Stimulated activated CD8-positive, alpha-beta memory T cell treated with anti-CD3 and anti-CD28 coated beads, Interleukin-12 subunit alpha, Interleukin-12 subunit beta, amount 100 ng/mL, for 24 hours (primary cell): Measurements from ENCODE around the gene IFT22.
"Not testable (repeated sequence)": the region's sequence is repeated elsewhere in the genome, so short reads cannot be mapped to it uniquely, and the experiment has no call there.

Experiments used
- DNase-seq: peaks from one replicate; pipeline ENCODE4 v3.0.0-alpha.2; 2020; ENCODE audit errors: extremely low read depth

IFT22 gene

DNA sequence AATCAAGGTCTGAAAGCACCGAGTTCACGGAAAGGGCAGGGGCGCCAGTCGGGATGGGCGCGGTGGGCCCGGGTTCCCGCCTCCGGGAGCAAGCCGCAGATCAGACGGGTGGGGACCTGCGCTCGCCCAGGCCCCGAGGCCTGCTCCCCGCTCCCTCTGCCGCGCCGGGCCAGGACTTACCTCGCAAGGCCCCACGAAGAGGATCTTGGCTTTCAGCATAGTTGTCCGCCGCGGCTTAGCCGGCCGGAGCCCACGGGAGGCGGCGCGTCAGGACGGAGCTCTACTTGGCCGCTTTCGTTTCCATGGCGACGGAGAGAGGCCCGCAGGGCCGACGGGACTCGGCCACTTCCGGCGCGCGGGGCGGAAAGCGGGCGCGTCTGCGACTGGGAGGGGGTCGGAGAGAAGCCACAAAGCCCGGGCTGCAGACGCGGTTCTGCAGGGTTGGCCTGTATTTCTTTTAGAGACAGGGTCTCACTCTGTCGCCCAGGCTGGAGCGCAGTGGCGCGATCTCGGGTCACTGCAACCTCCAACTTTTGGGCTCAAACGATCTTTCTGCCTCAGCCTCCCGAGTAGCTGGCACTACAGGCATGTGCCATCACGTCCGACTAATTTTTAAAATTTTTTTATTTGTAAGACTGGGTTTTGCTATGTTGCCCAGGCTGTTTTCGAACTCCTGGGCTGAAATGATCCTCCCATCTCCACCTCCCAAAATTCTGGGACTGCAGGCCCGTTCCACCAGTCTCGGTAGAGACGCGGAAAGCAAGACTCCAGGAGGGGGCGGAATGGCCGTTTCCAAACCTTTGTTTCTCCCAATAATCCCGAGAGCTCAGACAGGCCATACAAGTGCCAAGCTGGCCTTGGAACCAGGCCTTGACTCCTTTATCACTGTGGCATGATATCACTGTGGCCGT lies at the start of gene IFT22:
Gene IFT22 (minus strand): TSS at position 322 of the 911 bp plus-strand sequence. CDS start 103 bp downstream, at position 219.
- peak; percentile 73 for DNase-seq

DNA sequence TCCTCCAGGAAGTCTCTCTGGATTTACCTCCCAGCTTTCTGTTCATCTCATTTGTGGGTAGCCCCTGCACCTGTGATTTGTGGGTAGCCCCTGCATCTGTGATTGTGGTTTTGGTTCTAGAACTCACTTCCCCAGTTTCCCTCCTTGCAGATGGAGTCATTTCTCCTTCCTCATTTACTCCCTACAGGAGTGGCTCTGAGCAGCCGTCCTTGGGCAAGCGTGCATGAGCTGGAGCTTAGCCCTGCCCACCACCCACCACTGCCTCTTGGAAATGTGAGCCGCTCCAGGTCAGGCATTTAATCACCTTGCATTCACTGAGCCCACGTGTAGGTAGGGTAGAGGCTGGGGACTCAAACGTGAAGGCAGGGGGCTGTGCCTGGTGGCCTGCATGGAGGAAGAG lies 49.2 kb upstream of the IFT22 start:
- DNase-seq: no peak

DNA sequence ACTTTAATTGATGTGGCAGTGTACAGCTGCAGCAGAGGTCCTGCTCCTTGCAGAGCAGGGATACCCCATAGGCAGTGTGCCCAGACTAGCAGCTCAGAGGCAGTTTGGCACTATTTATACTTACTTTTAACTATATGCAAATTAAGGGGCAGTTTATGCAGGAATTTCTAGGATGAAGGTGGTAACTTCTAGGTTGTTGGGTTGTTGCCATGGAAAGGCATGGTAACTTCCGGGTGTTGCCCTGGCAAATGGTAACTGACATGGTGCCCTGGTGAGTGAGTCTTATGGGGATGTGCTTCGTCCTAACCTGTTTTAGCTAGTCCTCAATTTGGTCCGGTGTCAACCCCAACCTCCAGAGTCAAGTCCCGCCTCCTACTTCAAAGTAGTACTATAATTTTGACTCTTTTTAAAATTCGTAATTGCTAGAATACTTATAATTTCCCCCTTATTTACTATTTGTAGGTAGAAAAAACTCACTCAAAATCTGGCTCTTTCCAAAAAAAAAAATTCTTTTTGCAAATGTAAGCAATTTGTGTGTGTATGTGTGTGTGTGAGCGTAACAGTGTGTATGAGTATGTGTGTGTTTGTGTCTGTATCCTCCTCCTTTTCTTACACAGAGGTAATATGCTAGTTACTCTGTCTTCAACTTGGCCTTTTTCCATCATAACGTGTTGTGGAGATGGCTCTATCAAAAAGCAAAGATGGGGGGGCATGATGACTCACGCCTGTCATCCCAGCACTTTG lies 47.0 kb upstream of the IFT22 start:
- DNase-seq: no peak

DNA sequence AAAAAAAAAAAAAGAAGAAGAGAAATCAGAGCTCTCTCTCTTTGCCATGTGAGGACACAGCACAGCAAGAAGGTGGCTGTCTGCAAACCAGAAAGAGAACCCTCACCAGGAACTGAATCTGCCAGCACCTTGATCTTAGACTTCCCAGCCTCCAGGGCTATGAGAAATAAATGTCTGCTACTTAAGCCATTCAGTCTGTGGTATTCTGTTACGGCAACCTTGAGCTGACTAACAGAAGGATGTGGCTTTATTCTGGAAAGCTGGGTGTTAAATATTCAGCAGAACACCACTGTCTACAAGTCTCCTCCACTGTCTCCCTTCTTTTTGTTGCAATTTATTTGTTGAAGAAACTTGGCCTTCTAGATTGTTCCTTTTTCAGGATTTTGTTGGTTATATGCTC lies 46.1 kb upstream of the IFT22 start:
- DNase-seq: no peak

DNA sequence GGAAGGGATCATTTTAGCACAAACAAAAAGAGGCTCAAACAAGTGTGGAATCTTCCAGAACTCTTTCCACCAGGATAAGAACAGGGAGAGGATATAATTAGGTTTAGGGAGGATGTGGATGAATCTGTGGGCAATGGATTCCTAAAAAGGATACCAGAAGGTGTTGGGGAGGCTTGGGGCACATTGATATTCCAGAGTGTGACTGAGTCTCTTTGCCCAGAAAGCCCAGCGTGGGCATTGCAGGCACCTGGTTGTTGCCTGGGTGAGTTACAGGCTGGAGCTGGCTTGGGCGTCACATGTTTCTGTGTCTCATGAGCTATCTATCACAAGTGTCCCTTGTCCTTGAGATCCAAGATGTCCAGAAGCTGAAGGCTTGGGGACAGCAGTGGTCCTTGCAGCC lies 44.3 kb upstream of the IFT22 start:
- no peak for DNase-seq

DNA sequence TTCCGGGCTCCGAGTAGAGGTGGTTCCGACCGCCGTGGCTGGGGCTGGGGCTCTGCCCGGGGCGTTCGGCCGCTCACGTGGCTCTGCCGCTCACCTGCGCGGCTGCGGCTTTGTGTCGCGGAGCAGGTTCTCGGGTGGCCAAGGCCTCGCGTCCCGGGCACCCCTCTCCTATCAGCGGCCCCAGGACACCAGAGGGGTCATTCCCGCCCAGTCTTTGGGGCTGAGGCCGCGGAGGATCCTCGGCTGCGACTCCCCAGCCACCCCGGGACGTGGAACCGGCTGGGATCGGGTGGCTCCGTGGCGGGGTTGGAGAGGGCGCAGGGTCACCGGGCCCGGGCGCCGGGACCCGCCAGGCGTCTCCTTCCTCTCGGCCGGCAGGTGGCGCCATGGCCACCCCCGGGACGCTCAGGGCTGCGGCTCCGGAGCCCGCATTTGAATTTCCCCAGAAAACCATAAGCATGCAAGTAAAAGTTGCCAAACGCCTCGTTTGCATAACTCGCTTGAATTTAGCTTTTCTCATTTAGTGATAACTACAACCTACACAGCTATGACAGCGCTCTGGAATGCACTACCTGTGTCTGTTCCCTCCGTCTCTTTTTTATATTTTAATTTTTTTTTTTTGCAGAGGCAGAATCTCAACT lies 42.2 kb upstream of the IFT22 start:
- peak; percentile 19 for DNase-seq

DNA sequence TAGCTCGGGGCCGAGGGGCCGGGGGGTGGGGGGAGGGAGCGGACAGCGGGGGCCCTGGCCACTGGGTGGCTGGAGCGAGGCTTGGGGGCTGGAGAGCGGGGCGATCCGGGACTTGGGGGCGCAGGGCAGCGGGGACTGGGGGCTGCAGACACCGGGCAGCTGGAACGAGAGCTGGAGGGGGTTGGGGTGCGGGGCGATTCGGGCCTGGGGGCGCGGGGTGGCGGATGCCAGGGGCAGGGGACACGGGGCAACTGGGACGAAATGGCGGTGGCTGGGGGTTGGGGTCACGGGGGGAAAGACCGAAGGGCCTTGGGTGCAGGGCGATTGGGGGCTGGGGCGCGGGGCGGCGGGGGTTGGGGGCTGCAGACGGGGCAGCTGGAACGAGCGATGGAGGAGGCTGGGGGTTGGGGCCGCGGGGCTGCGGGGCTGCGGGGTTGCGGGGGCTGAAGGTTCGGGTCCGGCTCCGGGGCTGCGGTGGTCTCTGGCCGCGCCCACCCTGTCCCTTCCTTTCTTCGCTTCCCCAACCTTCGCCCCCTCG lies 41.7 kb upstream of the IFT22 start:
- no peak for DNase-seq

DNA sequence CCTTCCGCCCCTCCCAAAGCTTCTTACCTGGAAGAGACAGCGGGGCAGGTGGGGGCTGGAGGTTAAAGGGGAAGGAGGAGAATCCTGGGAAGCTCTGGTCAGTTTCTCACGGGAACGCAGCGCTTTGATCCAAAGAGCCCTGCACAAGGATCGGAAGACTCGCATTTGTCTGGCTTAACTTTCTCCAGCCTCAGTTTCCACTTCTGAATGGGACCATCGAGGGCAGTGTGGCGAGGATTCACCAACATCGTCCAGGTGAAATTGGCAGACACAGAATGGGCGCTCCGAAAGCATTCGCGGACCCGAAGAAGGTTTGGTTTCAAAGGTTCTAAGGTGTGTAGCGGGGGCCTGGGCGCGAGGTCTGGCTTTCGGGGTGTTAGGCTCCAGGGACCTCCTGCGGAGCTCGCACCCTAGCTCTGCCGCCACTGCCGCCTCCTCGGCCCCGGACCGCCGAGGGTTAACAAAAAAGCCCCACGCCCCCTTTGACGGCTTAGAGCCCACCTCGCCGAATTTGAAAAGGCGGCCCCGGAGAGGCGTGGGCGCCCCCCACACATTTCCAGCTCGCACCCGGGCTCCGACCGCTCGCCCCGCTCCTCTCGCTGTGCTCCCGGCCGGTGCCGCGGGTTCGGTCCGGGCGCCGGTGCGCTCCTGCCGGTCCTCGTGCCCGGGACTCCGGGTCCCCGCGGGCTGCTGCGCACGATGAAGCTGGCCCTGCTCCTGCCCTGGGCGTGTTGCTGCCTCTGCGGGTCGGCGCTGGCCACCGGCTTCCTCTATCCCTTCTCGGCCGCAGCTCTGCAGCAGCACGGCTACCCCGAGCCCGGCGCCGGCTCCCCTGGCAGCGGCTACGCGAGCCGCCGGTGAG lies 41.0 kb upstream of the IFT22 start, which contains the start of gene COL26A1:
Gene COL26A1 (plus strand): TSS at position 542 of the 862 bp plus-strand sequence. CDS start 158 bp downstream, at position 700.
- no peak for DNase-seq

DNA sequence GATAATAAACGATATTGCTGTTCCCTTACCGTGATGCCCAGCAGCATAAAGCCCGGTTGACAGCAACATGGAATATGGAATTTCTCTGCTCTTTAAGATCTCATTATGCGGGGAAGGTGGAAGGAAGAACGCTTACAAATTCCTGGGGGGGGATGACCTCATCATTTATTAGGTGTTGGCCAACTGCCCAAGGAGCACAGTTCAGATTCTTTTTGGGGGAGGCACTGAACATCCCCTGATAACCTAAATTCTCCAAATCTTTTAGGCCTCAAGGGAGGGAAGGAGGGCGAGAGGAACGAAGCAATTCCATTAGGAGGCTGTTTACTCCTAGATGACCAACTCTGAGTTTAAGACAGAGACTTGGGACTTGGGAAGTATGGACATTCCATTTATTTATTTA lies 35.8 kb upstream of the IFT22 start:
- DNase-seq: no peak

DNA sequence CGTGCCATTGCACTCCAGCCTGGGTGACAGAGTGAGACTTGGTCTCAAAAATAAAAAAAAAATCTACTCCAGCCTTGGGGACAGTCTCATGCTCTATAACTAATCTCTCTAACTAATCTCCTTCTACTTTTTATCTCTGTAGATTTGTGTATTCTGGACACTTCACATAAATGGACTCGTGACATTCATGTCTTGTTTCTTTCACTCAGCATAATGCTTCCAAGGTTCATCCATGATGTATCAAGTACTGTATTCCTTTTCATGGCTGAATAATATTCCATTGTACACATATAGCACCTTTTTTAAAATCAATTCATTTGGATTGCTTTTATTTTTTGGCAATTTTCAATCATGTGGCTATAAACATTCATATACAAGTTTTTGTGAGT lies 31.3 kb upstream of the IFT22 start:
- no peak for DNase-seq

DNA sequence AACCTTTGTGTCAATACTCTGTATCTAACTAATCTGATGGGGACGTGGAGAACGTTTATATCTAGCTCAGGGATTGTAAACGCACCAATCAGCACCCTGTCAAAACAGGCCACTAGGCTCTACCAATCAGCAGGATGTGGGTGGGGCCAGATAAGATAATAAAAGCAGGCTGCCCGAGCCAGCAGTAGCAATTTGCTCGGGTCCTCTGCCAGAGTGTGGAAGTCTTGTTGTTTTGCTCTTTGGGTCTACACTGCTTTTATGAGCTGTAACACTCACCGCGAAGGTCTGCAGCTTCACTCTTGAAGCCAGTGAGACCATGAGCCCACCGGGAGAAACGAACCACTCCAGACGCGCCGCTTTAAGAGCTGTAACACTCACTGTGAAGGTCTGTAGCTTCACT lies 27.7 kb upstream of the IFT22 start:
- not testable (repeated sequence) for DNase-seq

DNA sequence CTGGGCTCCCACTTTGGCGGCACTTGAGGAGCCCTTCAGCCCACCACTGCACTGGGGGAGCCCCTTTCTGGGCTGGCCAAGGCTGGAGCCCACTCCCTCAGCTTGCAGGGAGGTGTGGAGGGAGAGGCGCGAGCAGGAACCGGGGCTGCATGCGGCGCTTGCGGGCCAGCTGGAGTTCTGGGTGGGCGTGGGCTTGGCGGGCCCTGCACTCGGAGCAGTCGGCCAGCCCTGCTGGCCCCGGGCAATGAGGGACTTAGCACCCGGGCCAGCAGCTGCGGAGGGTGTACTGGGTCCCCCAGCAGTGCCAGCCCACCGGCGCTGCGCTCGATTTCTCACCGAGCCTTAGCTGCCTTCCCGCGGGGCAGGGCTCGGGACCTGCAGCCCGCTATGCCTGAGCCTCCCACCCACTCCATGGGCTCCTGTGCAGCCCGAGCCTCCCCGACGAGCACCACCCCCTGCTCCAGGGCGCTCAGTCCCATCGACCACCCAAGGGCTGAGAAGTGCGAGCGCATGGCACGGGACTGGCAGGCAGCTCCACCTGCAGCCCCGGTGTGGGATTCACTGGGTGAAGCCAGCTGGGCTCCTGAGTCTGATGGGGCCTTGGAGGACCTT lies 26.9 kb upstream of the IFT22 start:
- not testable (repeated sequence) for DNase-seq

DNA sequence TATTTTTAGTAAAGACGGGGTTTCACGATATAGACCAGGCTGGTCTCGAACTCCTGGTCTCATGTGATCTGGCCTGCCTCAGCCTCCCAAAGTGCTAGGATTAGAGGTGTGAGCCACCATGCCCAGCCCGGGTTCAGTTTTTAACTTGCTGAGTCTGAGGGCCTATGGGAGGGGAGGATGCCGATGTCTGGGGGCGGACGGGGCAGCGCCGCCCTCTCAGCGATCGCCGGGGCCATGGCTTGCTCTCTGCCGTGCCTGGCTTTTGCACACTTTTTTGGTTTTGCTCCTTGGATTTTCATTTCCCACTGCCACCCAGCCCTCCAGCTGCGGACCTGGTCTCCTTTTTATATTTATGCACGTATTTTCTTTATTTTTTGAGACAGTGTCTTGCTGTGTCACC lies 25.9 kb upstream of the IFT22 start:
- no peak for DNase-seq

DNA sequence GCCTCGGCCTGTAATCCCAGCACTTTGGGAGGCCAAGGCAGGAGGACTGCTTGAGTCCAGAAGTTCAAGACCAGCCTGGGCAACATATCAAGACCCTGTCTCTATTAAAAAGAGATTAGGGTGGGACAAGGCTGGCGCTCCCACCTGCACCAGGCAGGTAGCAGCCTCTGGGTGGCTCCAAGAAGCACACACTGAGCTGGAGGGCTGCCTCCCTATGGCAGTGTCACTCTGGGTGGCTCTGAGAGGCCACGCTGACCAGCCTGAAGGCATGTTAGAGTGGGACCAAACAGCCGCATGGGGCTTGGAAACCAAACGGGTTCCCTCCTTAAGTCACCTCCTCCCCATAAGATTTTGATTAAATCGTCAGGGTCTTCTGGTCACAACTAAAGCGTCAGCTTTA lies 21.3 kb upstream of the IFT22 start:
- no peak for DNase-seq

DNA sequence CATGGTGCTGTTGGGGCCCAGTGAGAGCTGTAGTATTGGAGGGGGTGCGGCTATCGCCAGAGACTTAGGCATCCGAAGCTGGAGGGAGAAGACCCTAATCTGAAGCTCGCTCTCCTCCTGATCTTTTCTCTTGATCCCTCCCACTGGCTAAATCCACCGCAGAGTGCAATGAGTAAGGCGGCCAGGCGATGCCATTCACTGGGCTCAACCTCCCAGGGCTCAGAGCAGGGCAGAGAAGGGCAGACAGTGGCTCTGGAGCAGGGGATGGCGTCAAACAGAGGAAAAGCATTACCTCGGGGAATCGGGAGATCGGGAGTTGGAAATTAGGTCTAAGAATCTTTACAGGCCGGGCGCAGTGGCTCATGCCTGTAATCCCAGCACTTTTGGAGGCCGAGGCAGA lies 18.8 kb upstream of the IFT22 start:
- DNase-seq: no peak

DNA sequence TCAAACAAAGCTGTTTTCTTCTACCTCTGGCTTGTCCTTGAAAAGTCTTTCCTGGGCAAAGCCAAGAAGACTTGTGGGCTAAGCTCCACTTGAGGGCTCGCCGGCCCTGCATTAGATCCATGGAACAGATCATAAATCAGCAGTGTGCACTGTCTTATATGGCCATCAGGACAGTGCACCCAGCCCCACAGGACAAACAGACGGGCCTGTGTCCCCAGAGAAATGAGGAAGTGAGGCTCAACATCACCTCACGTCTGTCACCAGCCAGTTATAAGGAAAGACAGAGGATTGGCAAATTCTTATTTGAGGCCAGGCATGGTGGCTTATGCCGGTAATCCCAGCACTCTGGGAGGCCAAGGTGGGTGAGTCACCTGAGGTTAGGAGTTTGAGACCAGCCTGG lies 12.3 kb upstream of the IFT22 start:
- no peak for DNase-seq

DNA sequence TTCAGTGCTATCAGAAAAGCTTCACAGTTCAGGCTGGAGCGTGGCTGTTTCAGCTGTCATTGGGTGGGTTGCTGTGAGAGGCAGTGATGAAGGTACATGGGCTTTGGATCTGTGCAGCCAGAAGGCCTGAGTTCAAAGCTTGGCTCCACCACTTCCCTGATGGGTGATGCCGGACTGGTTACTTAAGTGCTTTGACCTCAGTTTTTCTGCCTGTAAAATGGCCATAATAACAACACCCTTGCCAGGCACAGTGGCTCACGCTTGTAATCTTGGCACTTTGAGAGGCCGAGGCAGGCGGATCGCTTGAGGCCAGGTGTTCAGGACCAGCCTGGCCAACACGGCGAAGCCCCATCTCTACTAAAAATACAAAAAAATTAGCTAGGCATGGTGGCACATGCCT lies 10.4 kb upstream of the IFT22 start:
- DNase-seq: no peak

DNA sequence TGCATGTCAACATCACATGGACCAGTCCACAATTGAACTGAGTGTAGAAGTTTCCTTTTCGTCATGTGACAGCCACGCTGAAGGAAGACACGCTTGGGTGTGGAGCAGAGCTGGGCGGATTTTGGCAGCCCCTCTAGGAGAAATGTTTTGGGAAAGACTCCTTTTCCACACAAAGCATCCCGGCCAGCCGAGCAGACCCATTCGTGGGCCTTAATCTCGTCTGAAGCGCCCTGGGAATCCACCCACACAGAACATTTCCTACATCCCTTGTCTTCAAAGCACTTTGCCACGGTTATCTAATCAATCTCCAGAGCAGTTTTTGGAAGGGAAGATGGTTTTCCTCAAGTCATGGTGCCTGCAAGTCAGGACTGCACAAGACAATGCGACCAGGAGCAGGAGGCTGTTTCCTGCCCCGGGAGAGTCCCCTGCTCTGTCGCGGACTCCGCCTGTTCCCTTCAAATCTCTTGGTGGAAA lies 8.4 kb upstream of the IFT22 start:
- no peak for DNase-seq

DNA sequence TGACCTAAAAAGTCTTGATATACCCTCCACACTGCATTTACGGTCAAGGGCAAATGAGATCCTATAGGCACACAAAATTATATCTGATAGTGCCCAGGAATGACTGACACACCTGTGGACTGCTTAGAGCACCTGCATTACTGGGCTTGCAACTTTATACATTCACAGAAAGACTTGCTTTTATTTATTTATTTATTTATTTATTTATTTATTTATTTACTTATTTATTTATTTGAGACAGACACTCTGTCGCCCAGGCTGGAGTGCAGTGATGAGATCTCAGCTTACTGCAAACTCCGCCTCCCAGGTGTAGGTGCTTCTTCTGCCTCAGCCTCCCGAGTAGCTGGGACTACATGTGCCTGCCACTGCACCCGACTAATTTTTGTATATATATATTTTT lies 6.5 kb upstream of the IFT22 start:
- DNase-seq: no peak

DNA sequence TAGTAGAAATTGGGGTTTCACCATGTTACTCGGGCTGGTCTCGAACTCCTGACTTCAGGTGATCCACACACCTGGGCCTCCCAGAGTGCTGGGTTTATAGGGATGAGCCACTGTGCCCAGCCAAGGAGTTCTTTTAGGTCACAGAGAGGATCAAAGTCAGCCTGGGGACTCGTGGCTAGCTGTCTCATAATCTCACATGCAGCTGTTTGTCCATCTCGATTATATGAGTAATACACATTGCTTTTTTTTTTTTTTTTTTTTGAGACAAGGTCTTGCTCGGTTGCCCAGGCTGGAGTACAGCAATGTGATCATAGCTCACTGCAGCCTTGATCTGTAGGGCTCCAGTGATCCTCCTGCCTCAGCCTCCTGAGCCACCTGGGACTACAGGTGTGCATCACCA lies 2.2 kb downstream of the IFT22 start:
- no peak for DNase-seq

DNA sequence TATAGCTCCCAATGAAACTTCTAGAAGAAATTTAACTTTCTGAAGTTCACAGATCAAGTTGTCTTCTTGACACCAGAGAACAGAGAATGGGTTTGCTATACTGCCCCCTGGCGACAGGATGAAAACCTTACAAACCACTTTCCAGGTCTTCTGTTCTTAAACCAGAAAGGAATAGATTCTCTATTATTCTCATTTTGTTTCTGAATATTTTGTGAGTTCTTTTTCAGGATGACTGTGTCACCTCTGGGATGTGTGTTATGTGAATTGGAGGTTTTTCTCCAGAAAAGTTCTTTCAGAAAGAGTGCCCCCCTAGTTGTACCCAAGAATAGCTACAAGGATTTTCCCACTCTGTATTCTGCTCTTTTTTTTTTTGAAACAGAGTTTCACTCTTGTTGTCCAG lies 6.3 kb downstream of the IFT22 start:
- no peak for DNase-seq
